GM21825 (cell line): Measurements from ENCODE around the gene S100A14.

Source experiments
- ATAC-seq: cut with Tn5 transposase; IDR thresholded peaks from one replicate; pipeline ENCODE4 v1.9.1; 2021; ENCODE audit warnings: mild to moderate bottlenecking, moderate library complexity; ENCODE audit not compliant: unreplicated experiment

Gene S100A14

DNA sequence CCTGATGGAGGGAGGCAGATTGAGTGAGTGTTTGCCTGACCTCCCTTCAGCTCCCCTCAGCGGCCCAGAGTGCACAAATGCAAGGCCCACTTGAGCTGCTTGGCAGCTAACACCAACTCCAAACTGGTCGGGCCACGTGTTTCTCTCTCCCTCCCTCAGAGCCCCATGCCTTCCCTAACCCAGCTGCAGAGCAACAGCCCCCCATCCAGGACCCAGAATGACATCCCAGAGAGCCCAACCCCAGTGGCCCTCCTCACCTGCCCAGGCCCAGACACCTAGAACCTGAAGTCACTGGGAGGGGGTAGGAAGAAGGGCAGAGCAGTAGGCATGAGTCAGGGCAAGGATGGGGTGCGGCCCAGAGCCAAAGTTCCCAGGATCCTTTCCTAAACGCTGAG lies 789 bp upstream of the S100A14 start:
- no peak for ATAC-seq

DNA sequence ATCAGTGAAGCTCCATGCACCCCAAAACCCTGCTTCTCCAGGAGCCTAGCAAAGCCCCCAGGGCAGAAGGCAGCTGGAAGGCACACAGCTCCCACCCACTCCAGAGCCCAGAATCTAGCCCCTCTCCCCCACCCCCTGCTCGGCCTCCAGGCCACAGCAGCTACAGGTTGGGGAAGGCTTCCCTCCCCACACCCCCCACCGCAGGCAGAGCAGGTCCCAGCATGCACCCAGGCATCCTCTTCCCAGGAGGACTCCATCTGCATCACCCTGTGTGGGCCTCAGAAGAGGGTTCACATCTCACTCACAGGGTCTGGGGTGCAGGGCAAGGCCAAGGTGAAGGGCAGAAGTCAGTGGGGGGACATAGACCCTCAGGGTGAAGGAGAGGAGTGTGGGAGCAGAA lies 719 bp downstream of the S100A14 start:
- no peak for ATAC-seq

DNA sequence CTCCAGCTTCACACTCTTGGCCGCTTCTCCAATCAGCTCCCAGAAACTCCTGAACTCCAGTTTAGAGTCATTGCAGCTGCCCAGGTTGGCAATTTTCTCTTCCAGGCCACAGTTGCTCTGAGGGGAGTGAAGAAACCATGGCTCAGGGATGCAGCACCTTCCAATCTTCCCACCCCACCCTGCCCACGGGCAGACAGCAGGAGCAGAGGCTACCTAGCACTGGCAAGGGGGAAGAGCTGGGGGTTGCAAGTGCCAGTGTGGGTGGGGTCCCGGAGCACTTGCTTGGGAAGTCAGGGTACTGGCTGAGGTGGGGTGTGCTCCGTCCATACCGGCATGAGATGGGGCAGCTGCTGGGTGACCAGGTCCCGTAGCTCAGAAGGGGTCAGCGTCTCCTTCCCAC lies 1.2 kb downstream of the S100A14 start:
- no peak for ATAC-seq

GRCh38 chr1:153614189-153614900 lies 1.8 kb downstream of the S100A14 start:
- ATAC-seq, result no peak

GRCh38 chr1:153613406-153613805 lies 2.7 kb downstream of the S100A14 start:
- ATAC-seq, result no peak

- ATAC-seq, result no peak
These were observed 3.3 kb downstream of the S100A14 start, which contains the start of gene S100A16 for GRCh38 chr1:153612755-153613331. TSS of gene S100A16 (minus strand) at chr1:153613137. CDS start at chr1:153608151, 4,986 bp downstream.

DNA sequence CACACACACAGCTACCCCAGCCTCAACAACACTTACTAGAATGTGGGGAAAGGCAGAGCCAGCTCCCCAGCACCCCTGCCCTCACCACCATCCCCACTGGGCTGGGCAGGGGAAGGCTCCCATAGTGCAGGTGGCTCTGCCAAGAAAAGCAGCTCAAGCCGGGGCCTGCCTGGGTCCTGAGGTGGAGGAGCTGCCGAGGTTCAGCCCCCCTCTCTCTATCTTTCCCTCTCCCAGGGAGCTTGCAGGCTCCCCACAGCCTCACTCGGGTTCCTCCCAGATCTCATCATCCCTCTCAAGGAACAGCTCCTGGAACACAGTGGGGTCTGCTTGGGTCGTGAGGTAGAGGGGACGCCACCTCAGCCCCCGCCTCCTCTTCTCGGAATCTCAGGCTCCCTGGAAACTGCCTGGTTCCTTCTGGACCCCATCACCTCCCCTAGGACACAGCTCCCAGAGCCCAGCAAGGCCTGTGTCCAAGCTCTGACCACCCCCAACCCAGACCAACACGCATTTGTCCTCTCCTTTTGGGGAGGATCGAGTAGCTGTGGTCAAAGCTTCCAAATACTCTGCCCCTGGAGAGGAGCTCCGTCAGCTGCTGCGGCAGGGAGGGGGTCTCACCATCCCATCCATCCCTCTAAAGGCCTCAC lies 3.9 kb downstream of the S100A14 start:
- no peak for ATAC-seq

DNA sequence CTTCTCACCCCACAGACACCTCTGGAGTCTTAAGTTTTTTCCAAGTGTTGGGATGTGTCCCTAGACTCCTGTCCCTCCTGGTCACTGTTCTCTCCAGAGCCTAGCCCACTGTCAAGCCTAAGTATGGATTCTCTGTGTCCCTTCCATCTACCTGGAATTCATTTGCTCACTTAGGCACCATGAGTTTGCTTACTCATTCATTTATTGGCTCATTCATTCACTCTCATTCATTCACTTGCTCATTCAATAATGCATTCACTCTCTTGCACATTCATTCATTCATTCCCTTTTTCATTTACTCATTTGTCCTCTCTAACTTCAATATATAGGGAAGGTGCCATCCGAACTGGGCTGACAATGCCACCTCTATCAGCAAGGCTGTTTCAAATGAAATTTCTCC lies 4.8 kb downstream of the S100A14 start:
- ATAC-seq, result no peak

DNA sequence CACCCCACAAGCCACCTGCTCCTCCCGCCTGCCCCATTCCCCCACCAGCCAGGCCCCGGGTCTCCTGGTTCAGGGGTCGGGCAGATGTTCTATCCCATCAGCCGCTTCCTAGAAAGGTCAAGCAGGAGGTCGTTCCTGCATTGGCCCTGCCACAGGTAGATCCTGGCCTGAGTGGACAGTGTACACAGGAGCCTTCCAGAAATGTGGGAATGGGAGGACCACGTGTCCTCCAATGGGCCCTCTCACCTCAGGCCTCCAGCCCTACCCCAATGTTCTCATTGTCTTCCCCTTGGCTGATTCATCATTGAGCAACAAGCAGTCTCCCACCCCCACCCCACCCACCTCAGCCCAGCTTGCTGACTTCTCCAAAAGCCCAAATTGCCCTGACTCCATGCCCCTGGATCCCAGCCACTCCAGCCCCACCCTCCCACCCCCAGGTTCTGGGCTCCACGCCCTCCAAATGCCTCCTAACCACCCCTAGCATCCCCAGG lies 5.3 kb downstream of the S100A14 start:
- no peak for ATAC-seq

GRCh38 chr1:153610334-153610733 lies 5.8 kb downstream of the S100A14 start:
- ATAC-seq, result no peak

DNA sequence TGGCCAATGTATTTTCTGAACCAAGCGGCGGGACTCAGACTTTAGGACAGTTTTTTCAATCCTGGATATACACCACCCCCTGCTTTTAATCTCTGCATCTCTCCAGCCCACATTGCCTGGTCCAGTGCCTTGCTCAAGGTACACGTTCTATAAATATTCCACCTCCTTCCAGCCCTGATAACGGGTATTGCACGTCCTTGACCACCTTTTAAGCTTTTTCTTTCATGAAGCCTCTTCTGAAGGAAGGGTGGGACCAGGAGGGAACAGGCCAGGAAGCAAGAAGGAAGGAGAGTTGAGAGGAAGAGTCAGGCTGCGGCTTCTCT lies 6.6 kb downstream of the S100A14 start:
- no peak for ATAC-seq

- no peak for ATAC-seq
These were observed 7.2 kb downstream of the S100A14 start for GRCh38 chr1:153608742-153609584.

DNA sequence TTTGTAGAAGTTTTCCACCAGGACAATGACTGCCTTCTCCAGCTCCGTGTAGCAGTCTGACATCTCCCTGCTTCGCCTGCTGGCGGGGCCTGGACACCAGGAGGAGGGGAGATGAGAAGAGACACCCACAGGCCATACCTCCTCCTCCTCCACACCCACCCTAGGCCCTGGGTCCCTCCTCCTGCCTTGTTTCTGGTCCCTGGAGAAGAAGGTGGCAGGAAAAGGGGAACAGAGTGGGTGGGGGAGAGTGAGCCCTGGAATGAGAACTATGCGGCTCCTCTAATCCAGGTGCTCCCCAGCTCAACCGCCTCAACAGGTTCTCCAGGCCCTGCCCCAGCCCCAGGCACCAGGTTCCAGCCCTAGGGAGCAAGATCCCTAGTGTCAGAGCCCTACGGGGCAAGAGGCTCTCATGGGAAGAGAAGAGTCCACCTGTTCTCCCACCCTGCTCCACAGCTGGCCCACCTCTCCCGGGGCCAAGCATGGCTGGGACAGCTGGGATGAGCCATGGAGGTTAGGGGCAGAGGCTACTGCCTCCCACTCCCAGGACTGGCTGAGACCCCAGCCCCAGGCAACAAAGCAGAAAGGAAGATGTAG lies 7.9 kb downstream of the S100A14 start:
- no peak for ATAC-seq

DNA sequence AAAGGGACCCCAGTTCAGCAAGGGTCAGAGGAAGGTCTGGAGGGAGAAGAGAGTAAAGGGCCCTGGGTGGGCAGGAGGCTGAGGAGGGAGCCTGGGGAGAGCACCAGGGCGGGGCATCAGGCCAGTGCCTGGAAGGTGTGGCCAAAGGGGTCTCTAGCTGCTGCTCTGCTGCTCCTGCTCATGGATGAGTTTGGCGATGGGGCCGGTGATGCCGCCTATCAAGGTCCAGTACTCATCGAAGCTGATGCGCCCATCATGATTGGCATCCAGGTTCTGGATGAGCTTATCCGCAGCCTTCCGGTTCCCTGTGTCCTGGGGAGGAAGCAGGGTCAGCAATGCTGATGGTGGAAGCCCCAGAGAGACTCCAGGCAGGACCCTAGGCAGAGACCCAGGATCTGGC lies 8.7 kb downstream of the S100A14 start:
- ATAC-seq, result no peak

DNA sequence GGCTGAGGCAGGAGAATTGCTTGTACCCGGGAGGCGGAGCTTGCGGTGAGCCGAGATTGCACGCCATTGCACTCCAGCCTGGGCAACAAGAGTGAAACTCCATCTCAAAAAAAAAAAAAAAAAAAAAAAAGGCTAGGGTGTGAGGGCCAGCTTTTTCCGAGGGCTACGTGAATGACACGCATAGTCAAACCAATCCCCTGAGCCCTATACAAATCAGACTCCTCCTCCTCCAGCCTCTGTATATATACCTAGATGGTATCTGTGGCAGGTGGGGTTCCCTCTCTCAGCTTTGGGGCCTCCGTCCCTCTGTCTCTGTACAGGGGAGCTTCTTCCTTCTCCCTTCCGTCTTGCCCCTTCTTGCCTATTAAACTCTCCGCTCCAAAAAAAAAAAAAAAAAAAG lies 9.9 kb downstream of the S100A14 start:
- no peak for ATAC-seq

- ATAC-seq, result no peak
These were observed 13.4 kb downstream of the S100A14 start for GRCh38 chr1:153602749-153603148.

DNA sequence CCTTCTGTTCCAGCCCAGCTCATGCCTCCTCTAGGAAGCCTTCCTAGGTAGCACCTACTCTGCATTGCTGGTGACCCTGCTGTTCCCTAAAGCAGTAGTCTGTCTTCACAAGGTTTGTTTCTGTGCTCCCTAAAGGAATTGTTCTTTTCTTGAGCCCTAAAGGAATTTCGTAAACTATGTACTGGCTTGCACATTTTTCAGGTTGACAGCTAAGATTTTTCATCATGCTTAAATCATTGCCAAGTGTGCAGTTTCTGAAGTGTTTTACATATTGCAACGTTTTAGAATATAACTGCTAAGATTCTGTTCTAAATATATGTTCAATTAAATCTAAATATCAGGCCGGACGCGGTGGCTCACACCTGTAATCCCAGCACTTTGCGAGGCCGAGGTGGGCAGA lies 16.3 kb downstream of the S100A14 start:
- ATAC-seq, result no peak

- peak; percentile 98 for ATAC-seq
These were observed 17.6 kb downstream of the S100A14 start for GRCh38 chr1:153598309-153599172.

DNA sequence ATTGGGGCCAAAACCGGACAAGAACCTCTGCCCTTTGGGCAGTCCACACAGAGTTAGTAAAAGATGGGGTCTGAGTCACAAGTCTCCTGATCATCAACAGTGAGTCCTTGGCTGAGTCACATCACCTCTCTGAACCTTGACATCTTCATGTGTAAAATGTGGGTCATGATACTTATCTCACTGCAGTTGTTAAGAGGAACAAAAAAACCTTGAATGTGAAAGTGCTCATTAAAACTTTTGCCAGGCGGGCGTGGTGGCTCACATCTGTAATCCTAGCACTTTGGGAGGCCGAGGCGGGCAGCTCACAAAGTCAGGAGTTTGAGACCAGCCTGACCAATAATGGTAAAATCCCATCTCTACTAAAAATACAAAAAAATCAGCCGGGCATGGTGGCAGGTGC lies 18.9 kb downstream of the S100A14 start:
- no peak for ATAC-seq

DNA sequence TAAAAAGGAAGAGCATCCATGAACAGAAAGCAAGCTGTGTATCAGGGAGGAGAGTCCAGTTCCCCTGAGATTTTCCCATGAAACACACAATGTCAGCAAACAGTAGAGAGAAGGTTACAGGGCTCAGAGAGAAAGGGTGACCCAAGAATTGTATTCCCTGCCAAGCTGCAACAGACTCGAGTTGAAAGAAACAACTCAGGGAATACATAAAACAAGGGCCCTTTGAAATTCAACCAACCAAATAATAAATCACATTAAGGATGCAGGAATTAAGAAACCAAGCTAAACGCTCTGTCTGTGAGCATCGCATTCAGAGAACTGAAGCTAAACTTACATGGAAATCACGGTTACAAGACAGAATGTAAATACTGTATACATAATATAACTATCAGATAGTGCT lies 23.4 kb downstream of the S100A14 start:
- no peak for ATAC-seq
